ENCODE measurements around the gene SRSF9. TPM values are rescaled to one million over a fixed set of nuclear protein-coding genes. Genes with fewer than 3 reads are reported as not detected.

Gene SRSF9
- total RNA-seq, 1 experiment from 2014 or later: 297 TPM

DNA sequence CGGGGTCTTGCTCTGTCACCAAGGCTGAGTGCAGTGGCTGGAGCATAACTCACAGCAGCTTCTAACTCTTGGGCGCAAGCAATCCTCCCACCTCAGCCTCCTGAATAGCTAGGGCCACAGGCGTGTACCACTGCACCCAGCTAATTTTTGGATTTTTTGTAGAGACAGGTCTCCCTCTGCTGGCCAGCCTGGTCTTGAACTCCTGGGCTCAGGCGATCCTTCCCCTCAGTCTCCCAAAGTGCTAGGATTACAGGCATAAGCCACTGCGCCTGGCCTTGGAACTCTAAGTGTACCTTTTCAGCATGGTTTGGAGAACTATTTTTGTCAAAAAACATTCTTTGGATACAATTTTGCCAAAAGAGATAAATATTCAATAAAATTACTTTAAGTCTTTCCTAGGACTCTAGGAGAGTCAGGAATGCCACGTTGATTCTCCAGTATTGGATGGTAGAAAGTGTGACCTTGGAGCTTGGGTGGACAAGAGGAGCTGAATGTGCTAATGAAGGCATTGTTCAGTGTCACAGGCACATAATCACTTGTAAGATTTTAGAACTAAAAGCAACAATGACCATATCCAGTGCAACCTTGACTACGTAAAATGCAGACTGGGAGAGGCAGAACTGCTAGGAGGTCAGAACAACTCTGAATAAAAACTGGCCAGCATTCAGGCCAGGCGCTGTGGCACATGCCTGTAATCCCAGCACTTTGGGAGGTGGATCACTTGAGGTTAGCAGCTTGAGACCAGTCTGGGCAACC lies 2.8 kb downstream of the SRSF9 start:
- no peaks in the 10 kb centered on the region for H3K9me2 ChIP-seq (ENCODE audit: insufficient read depth)
- peaks cover 10 to 32% of the 10 kb centered on the region in 2 experiments for H3K4me1 ChIP-seq (ENCODE audit: control insufficient read depth in 1 of 2, insufficient read depth in 2 of 2, low read length in 2 of 2)
- H2AFZ ChIP-seq (ENCODE audit: low read depth, low read length, poor library complexity, severe bottlenecking): no peak overlapping the region
- H3K4me2 ChIP-seq (ENCODE audit: low read length): no peak overlapping the region
- TF ChIP-seq SP1 (IDR thresholded peaks at IDR 0.05; ENCODE audit: low read depth) (no peak), FOSL1 (IDR thresholded peaks at IDR 0.05; ENCODE audit: low read depth) (no peak), CBX3 (IDR thresholded peaks at IDR 0.05; ENCODE audit: low read depth) (no peak), TCF7L2 (IDR thresholded peaks at IDR 0.05; ENCODE audit: borderline replicate concordance, extremely low read depth, insufficient read depth, insufficient read length) (no peak), ATF3 (IDR thresholded peaks at IDR 0.05) (no peak), CTCF (IDR thresholded peaks at IDR 0.05 in 2 of 3, conservative IDR thresholded peaks at IDR 0.05 in 1 of 3; ENCODE audit: borderline replicate concordance in 1 of 3, insufficient read depth in 1 of 3, low read depth in 2 of 3, low read length in 2 of 3) (peak in 2 of 3 experiments; percentile 64 to 73; a peak in 4 of 6 replicates), ZNF274 (IDR thresholded peaks at IDR 0.05; ENCODE audit: low read depth, low read length) (no peak), JUND (IDR thresholded peaks at IDR 0.05) (no peak), SIN3A (IDR thresholded peaks at IDR 0.05; ENCODE audit: low read depth) (no peak)
- H3K9ac ChIP-seq (ENCODE audit: low read length): no peak overlapping the region
- BruUV-seq (replicated peaks): no TSS peak
- no peaks in the 10 kb centered on the region for H3K27me3 ChIP-seq (ENCODE audit: insufficient read depth, low read length)
- ChIA-PET POLR2A (interaction anchor here (1.0 to 1.1 kb wide), 2 partner anchors 29 to 173 kb away, joined by 3 read pairs; partner anchors contain the start of genes DYNLL1 and RNU4-1), RAD21 (ENCODE audit: low non-redundant PET in 1 of 2, low total read pairs in 2 of 2, uncharacterized antibody in 2 of 2, unreplicated experiment in 2 of 2) (interaction anchor here in 1 of 2 experiments (0.9 kb wide), 1 partner anchor 131 kb away, joined by 3 read pairs; no protein-coding TSS in a partner anchor), CTCF (interaction anchor here (0.6 to 3.2 kb wide), 8 partner anchors 9 to 505 kb away, joined by 3 to 25 read pairs (median 4); partner anchors contain the start of gene POP5)
- ATAC-seq (peak; percentile 43), DNase-seq (ENCODE audit: low read depth, low spot score) (peak; percentile 34)
- H3K36me3 ChIP-seq (ENCODE audit: control insufficient read depth in 1 of 2, insufficient read depth in 2 of 2, low read length in 2 of 2): peaks cover 45 to 46% of the 10 kb centered on the region in 2 experiments
- H4K20me1 ChIP-seq (ENCODE audit: insufficient read depth): peaks cover 32% of the 10 kb centered on the region
- H3K9me3 ChIP-seq (ENCODE audit: control insufficient read depth in 1 of 2, insufficient read depth in 1 of 2, low read depth in 1 of 2, low read length in 2 of 2): no peaks in the 10 kb centered on the region
- H3K4me3 ChIP-seq (replicated peaks in 1 of 2; ENCODE audit: low read depth in 1 of 2, low read length in 2 of 2): no peak overlapping the region
- intact Hi-C loops (cut with micrococcal nuclease): loop anchor here (1.0 to 5.0 kb wide), 2 partner anchors 110 to 129 kb away; no protein-coding TSS in a partner anchor
- no peak overlapping the region for H3K27ac ChIP-seq (ENCODE audit: low read depth, low read length)
- peaks cover 89% of the 10 kb centered on the region for H3K79me2 ChIP-seq (ENCODE audit: insufficient read depth, low read length)
